HUES64 (cell line): ENCODE data around the gene LSAMP.
"Not testable (repeated sequence)": the region's sequence is repeated elsewhere in the genome, so short reads cannot be mapped to it uniquely, and the experiment has no call there.

Experiments
- H3K27ac ChIP-seq: 2 replicates; pipeline ENCODE4 v1.7.0; 2013; ENCODE audit warnings: low read depth, low read length, inconsistent platforms
- H3K27me3 ChIP-seq: 2 replicates; pipeline ENCODE4 v1.6.1; 2013; ENCODE audit warnings: mild to moderate bottlenecking, low read length; ENCODE audit not compliant: insufficient read depth
- H3K36me3 ChIP-seq: 2 replicates; pipeline ENCODE4 v1.6.1; 2013; ENCODE audit warnings: mild to moderate bottlenecking, low read length; ENCODE audit not compliant: insufficient read depth
- H3K4me1 ChIP-seq: 2 replicates; pipeline ENCODE4 v1.6.1; 2013; ENCODE audit warnings: mild to moderate bottlenecking, low read length, moderate library complexity; ENCODE audit not compliant: insufficient read depth
- H3K4me3 ChIP-seq: 2 replicates; pipeline ENCODE4 v1.5.1; 2013; ENCODE audit warnings: mild to moderate bottlenecking, low read length, moderate library complexity
- H3K9ac ChIP-seq: 2 replicates; pipeline ENCODE4 v1.6.1; 2013; ENCODE audit warnings: mild to moderate bottlenecking, low read depth, low read length
- H3K9me3 ChIP-seq: 2 replicates; pipeline ENCODE4 v1.6.1; 2013; ENCODE audit warnings: low read depth, low read length; ENCODE audit not compliant: insufficient read depth
- WGBS: fragments of 150-250, 120-280 bp; methylation state at CpG from one replicate; pipeline ENCODE4 v1.1.7; 2013; ENCODE audit warnings: missing lambda C conversion rate; 5-methylcytosine and 5-hydroxymethylcytosine counted together

The LSAMP gene

DNA sequence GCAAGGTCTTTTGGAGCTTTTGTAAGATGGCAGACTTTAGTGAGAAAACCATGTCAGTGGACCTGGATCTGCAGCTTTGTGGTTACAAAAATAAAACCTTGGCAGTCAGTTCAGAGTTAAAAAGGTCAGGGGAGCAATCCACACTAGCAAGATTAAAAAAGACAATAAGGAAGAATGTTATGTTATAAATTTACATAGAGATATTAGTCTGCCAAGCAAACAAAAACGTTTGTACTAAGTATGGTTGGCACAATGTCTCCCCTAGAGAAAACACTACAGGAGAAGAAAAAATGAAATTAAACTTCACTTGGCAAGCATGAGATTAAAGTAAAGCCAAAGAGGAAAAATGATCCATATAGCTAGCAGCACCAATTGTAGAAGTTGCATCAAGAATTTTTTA is 205.0 kb downstream of the LSAMP start:
- Histone ChIP-seq H3K4me3 (no peak overlapping the region), H3K36me3 (no peaks in the 10 kb centered on the region), H3K9me3 (no peaks in the 10 kb centered on the region), H3K9ac (no peak overlapping the region), H3K27ac (no peak overlapping the region), H3K4me1 (peaks cover 11% of the 10 kb centered on the region), H3K27me3 (no peaks in the 10 kb centered on the region)
- 0% methylated on average over 1 of the region's 1 CpG for WGBS

DNA sequence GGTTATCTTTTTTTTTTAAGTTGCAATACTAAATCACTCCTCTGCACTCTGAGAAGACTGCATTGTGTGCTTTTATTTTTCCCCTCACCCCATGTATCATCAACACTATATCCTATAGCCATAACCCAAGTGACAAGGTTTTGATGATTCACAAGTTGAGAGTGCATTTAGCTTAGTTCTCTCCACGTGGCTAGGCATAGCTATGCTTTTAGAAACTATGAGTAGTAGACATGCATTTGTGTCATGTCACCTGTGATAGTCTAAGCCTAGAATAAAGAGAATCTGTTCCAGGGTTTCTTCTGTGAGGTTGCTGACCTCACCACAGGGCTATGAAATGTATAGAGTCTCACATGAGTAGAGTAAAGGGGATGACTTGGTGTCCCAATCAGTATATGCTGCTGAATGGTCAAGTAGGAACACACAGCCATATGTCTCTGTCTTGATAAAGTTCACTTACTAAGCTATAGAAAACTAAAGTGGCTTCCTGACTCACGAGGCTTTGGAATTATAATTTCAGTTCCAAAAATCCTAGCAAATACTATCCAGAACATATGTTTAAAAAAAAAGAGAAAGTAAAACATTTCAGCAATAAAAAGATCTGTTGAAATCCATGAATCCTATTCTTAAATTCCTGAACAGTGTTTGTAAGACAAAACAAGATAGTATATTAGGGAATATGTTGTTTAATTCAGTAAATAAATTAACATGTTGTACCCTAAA is 206.3 kb downstream of the LSAMP start:
- H3K9me3 ChIP-seq, result no peaks in the 10 kb centered on the region
- no peaks in the 10 kb centered on the region for H3K27me3 ChIP-seq
- H3K4me1 ChIP-seq, result peaks cover 11% of the 10 kb centered on the region
- no peak overlapping the region for H3K9ac ChIP-seq
- H3K36me3 ChIP-seq, result no peaks in the 10 kb centered on the region
- WGBS, result 78% methylated on average over 1 of the region's 2 CpGs
- no peak overlapping the region for H3K4me3 ChIP-seq
- no peak overlapping the region for H3K27ac ChIP-seq

DNA sequence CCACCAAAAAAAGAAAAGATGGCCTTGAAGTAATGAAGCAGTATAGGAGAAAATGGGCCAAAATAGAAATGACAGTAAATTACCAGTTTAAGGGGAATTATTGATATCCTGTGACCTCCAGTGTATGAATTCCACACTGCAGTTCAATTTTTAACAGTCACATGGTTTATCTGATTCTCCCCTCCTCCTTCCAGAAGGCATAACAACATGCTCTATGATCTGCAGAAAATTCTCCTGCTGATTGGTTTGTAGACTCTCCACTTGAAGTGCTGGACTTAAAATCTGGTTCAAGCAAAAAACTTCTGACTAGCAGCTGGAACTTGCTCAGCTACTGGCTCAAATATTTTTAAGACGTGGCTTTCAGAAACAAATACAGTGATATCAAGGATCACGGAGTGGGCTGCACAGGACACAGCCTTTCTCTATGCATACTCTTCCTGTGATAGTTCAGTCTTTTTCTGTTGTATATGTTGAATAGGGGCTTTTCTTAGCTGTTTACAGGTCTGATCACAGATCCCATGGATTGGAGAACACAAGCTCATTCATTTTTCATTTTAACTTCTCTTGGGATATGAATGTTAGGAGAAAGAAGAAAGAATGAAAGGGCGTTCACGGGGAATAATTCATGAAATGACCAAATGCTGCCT is 211.5 kb downstream of the LSAMP start:
- no peaks in the 10 kb centered on the region for H3K9me3 ChIP-seq
- no peak overlapping the region for H3K4me3 ChIP-seq
- H3K4me1 ChIP-seq, result no peaks in the 10 kb centered on the region; the same call in 1 of the 2 replicates
- H3K27me3 ChIP-seq, result no peaks in the 10 kb centered on the region
- no peak overlapping the region for H3K27ac ChIP-seq
- no peak overlapping the region for H3K9ac ChIP-seq
- H3K36me3 ChIP-seq, result no peaks in the 10 kb centered on the region
- 71% methylated on average over 4 of the region's 4 CpGs for WGBS

DNA sequence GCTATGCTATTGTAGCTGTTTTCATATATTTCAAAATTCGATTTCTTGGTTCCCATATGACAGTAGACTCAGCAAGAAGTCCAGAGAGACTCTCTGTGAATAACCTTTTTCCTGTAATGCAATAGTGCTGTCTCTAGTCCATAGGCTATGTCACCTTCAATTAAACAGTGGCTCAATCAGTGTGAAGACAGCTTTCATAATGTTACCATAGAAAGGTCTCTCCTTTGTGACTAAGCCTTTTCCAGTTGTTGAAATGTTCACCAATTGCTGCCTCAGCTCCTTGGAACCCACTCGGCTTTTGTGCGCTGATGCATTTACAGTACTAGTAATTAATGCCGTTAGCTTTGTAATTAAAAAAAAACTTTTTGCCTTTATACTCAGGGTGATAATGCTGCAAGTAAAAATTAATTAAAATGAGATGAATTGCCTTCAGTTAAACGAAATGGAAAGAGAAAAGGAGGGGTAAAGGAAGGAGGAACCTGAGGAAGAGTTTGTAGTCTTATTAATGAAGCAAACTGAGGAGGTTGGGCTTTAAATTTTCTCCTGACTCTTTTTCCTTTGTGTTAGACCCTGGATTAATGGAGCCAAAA is 214.8 kb downstream of the LSAMP start:
- no peak overlapping the region for H3K4me3 ChIP-seq
- H3K4me1 ChIP-seq, result no peaks in the 10 kb centered on the region; the same call in 1 of the 2 replicates
- no peaks in the 10 kb centered on the region for H3K27me3 ChIP-seq
- H3K9ac ChIP-seq, result no peak overlapping the region
- H3K36me3 ChIP-seq, result no peaks in the 10 kb centered on the region
- no peak overlapping the region for H3K27ac ChIP-seq
- no peaks in the 10 kb centered on the region for H3K9me3 ChIP-seq
- 92% methylated on average over 5 of the region's 5 CpGs for WGBS

DNA sequence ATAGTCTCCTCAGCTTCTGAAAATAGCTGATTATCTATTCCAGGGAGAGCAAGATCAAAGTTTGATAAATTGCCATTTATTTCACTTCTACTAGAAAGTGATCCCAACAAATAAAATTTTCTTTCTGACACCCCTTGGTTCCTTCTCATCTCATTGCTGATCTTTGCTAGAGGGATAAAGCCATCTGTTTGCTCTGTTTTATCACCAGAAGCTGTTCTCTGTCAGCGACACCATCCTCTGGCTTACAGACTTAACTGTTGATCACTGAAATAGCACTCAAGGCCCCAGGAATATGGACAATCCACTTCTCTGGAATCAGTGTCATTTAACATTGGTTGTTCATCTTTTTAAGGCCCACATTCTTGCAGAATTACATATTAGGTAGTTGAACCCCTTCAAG is 219.0 kb downstream of the LSAMP start:
- H3K9ac ChIP-seq, result no peak overlapping the region
- 88% methylated on average over 1 of the region's 1 CpG for WGBS
- no peaks in the 10 kb centered on the region; the same call in 1 of the 2 replicates for H3K4me1 ChIP-seq
- H3K27me3 ChIP-seq, result no peaks in the 10 kb centered on the region
- H3K9me3 ChIP-seq, result no peaks in the 10 kb centered on the region
- H3K27ac ChIP-seq, result no peak overlapping the region
- no peak overlapping the region for H3K4me3 ChIP-seq
- H3K36me3 ChIP-seq, result no peaks in the 10 kb centered on the region

DNA sequence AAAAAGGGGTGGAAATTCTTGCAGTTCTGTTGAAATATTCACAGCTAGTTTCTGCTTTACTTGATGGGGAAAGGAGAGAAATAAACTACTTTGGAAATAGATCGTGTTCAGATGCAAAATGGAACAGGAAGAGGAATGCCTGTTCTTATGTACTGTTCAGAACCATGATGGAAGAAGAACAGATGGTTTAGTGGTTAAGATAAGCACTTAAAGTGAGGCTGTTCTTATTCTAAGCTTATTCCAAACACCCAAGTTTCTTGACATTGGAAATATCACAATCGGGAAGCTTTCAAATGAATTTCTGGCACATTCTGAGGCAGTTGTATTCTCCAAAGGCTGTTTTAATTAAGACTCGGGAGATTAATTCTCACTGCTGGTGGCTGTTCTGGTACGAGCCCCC is 228.5 kb downstream of the LSAMP start:
- WGBS, result 94% methylated on average over 4 of the region's 4 CpGs
- H3K9me3 ChIP-seq, result no peaks in the 10 kb centered on the region
- no peaks in the 10 kb centered on the region for H3K4me1 ChIP-seq
- H3K36me3 ChIP-seq, result no peaks in the 10 kb centered on the region
- H3K27me3 ChIP-seq, result no peaks in the 10 kb centered on the region
- H3K9ac ChIP-seq, result no peak overlapping the region
- no peak overlapping the region for H3K27ac ChIP-seq
- H3K4me3 ChIP-seq, result no peak overlapping the region

DNA sequence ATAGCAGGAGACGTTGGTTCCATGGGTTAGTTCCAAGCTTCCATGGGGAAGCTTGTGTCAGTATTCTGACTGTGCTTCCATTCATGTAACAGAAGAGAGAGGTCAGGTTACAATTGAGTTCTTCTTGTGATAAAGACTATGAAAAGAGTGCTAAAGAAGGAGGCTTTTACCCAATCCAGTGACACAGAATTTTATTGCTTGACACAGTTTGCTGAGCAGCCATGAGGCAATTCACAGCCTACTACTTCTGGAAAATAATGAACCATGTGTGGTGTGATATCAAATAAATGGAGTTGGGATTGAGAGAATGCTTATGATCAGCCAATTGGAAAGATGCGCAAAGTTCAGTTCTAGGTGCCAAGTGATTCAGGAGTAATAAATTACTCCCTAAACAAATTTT is 233.4 kb downstream of the LSAMP start:
- no peak overlapping the region for H3K4me3 ChIP-seq
- H3K27ac ChIP-seq, result no peak overlapping the region
- H3K4me1 ChIP-seq, result no peaks in the 10 kb centered on the region
- WGBS, result 73% methylated on average over 2 of the region's 2 CpGs
- H3K36me3 ChIP-seq, result no peaks in the 10 kb centered on the region
- H3K9ac ChIP-seq, result no peak overlapping the region
- peaks cover 5% of the 10 kb centered on the region; the same call in 1 of the 2 replicates for H3K9me3 ChIP-seq
- H3K27me3 ChIP-seq, result no peaks in the 10 kb centered on the region

DNA sequence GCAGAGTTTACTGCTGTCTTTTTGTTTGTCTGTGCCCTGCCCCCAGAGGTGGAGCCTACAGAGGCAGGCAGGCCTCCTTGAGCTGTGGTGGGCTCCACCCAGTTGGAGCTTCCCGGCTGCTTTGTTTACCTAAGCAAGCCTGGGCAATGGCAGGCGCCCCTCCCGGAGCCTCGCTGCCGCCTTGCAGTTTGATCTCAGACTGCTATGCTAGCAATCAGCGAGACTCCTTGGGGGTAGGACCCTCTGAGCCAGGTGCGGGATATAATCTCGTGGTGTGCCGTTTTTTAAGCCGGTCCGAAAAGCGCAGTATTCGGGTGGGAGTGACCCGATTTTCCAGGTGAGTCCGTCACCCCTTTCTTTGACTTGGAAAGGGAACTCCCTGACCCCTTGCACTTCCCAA is 236.5 kb downstream of the LSAMP start:
- WGBS, result 87% methylated on average over 15 of the region's 15 CpGs
- not testable (repeated sequence) for H3K4me3 ChIP-seq, H3K4me1 ChIP-seq, H3K9me3 ChIP-seq, H3K27ac ChIP-seq, H3K9ac ChIP-seq, H3K27me3 ChIP-seq, H3K36me3 ChIP-seq

DNA sequence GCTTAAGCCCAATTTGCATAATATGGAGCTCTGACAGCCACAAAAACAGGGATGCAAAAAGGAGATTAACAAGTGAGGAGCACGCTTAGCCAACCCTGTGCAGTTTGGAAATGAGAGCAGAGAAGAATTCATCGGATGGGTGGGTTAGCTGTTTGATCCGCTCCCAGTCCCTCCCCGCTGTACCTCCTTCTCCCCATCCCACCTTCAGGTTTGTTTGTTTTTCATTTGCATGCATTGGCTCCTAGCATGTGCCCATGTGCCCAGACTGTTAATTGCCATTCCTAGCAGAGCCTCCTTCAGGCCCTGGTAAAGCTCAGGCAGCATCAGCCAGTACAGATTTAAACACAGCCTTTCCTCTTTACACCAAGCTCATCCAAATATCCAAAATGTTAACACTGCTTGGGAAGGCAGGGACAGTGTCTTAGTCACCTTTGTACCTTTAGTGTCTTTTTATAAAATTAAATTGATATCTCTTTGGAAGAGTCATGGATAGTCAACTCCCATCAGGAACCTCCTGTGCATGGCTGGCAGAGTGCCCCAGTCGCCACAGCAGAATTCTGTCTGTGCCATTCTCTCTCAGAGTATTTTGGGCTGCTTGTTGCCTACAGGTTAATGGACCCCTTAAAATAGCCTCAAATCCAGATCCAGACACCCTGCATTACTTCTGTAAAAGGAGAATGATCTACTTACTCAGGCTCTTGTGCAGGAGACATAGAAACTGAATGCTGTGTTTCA is 244.2 kb downstream of the LSAMP start:
- no peaks in the 10 kb centered on the region for H3K36me3 ChIP-seq
- H3K4me3 ChIP-seq, result no peak overlapping the region
- H3K4me1 ChIP-seq, result peaks cover 9% of the 10 kb centered on the region; the same call in 1 of the 2 replicates
- 88% methylated on average over 5 of the region's 5 CpGs for WGBS
- no peaks in the 10 kb centered on the region for H3K9me3 ChIP-seq
- H3K27ac ChIP-seq, result no peak overlapping the region
- no peaks in the 10 kb centered on the region for H3K27me3 ChIP-seq
- H3K9ac ChIP-seq, result no peak overlapping the region

DNA sequence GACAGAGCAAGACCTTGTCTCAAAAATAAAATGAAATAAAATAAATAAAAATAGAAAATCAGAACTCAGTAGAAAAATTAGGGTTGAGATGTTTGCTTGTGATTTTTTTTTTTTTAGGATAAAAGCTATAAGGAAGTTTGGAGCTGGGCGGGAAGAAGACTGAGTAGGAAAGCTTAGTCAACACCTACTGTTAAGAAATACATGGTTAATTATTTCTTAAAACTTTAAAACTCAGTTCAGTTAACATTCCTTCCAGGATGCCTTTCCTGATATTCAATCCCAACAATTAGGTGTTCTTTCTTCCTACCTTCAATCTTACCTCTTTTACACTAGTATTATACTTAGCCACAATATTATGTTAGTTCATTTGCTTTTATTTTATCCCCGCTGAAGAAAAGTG is 246.2 kb downstream of the LSAMP start:
- Histone ChIP-seq H3K27me3 (no peaks in the 10 kb centered on the region), H3K4me1 (peaks cover 9% of the 10 kb centered on the region; the same call in 1 of the 2 replicates), H3K9me3 (no peaks in the 10 kb centered on the region), H3K36me3 (no peaks in the 10 kb centered on the region), H3K27ac (no peak overlapping the region), H3K9ac (no peak overlapping the region), H3K4me3 (no peak overlapping the region)
- 94% methylated on average over 1 of the region's 2 CpGs for WGBS

DNA sequence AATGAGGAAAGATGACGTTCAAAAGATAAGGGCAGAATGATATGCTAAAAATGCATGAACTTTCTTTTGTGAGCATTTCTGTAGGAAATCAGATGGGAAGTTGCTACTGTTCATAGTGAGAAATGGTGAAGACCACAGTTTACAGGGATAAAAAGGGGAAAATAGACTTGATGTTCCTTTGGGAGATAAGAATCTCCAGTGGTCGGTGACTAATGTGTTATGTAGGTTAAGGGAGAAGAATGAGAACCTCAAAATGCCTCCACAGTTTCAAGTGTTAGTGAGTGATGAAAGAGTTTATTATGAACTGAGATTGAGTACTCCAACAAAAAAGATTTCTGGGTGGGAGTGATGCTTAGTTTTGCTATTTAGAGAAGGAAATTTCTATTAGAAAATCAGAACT is 247.2 kb downstream of the LSAMP start:
- no peaks in the 10 kb centered on the region for H3K36me3 ChIP-seq
- no peaks in the 10 kb centered on the region for H3K9me3 ChIP-seq
- H3K4me1 ChIP-seq, result peaks cover 15% of the 10 kb centered on the region
- 91% methylated on average over 2 of the region's 2 CpGs for WGBS
- no peak overlapping the region for H3K27ac ChIP-seq
- no peak overlapping the region for H3K4me3 ChIP-seq
- H3K9ac ChIP-seq, result no peak overlapping the region
- H3K27me3 ChIP-seq, result no peaks in the 10 kb centered on the region
